Urothelium cell line (cell line): ENCODE measurements around the gene AGPAT1.
"Not testable (repeated sequence)": the region's sequence is repeated elsewhere in the genome, so short reads cannot be mapped to it uniquely, and the experiment has no call there.

ENCODE experiments used
- DNase-seq: peaks from one replicate; pipeline ENCODE4 v3.0.0; 2011; ENCODE audit warnings: low spot score, mixed read lengths
- FAIRE-seq: peaks from 2 replicates; lab custom pipeline; 2011; peaks lifted over from hg19 to GRCh38; lab: Jason Lieb, UNC

Gene AGPAT1

DNA sequence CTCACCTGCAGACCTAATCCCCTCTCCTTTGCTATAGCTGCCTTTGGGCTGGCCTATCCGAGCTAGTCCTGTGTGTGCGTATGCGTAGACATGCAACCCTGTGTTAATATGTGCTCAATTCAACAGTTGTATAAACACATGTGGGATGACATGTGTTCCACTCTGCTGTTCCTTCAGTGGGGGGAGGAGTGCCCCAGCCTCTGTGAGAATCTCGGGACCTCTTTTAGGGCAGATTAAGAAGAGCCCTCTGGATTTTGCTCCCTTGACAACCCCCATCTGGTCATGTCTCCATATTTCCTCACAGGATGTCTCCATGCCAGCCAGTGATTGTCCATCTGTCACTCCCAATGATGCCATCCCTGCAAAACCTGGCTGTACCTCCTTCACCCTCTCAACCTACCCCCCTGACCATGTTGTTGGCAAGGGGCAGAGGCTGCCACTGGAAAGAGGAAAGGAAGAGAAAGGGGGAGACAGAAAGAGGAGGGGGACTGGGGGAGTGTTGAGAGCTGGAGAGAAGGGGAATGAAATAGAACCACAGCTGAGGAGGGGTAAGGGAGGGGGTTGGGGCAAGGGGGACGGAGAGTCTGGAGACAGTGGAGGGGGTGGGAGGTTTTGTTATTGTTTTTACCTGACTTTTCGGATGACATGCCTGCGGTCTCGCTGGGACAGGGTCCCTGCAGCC, 24.6 kb downstream of the AGPAT1 start:
- FAIRE-seq, result no peak
- no peak for DNase-seq

DNA sequence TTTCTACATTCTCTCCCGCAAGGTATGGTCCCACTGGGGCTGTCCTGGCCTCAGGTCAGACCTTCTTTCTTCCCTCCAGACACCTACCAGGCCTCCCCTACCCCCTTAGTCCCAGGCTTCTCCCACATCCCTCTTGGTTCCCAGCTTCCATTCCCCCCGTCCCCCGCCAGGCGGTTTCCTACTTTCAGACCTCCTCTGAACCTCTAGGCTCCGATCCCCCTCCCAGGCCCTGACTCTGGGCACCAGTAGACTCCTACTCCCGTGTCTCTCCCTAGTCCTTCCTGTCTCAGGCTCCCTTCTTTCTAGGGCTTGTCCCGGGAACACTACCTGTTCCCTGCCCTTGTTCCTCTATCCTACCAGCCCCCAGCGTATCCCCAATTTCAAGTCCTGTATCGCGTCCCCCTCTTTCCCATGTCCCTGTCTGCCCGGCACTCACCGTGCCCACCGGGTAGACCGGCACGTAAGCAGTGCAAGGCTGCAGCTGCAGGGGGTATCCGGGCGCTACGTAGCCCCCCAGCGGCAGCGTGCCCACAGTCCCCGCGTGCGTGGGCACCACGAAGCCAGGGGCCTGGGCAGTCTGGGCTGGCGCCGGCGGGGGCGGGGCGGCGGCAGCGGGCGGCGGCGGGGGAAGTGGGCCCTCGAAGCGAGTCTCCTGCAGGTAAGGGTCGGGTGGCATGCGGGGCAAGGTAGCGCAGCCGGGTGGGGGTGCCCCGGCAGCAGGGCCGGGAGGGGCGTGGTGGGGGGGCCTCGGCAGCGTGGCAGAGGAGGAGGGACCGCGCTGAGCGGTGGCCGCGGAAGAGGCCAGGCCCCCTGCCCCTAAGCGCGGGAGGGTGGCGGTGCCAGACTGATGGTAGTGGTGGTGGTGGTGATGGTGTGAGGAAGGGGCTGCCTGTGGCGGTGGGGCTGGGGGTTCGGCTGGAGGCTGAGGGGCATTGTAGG, 25.7 kb downstream of the AGPAT1 start:
- DNase-seq (no peak), FAIRE-seq (no peak)

DNA sequence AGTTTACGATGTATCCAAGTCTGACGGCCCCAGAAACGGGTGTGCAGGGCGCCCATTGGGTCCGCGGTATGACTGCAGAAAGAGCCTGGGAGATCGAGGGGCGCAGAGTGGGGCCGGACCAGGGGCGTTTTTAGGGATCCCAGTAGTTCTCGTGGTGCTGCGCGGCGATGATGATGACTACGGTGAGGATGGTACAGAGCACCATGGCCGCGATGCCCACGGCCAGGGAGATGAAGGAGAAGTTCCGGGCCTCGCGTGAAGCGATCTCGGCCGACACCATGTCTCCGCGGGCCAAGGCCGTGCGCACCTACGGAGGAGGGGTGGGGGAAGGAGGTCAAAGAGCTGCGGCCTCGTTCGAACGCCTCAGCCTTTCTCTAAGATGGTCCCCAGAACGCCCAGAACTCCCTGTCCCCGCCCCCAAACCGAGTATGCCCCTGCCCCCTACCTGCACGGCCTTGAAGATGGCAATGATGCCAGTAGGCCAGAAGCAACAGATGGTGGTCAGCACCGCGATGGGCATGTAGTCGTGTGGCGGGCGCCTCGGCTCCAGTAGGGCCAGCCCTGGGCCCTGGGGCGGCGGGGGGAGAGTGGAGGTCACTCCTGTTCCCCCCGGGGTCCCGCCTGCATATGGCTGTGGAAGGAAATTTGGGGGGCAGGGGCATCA, 26.7 kb downstream of the AGPAT1 start:
- no peak for FAIRE-seq

DNA sequence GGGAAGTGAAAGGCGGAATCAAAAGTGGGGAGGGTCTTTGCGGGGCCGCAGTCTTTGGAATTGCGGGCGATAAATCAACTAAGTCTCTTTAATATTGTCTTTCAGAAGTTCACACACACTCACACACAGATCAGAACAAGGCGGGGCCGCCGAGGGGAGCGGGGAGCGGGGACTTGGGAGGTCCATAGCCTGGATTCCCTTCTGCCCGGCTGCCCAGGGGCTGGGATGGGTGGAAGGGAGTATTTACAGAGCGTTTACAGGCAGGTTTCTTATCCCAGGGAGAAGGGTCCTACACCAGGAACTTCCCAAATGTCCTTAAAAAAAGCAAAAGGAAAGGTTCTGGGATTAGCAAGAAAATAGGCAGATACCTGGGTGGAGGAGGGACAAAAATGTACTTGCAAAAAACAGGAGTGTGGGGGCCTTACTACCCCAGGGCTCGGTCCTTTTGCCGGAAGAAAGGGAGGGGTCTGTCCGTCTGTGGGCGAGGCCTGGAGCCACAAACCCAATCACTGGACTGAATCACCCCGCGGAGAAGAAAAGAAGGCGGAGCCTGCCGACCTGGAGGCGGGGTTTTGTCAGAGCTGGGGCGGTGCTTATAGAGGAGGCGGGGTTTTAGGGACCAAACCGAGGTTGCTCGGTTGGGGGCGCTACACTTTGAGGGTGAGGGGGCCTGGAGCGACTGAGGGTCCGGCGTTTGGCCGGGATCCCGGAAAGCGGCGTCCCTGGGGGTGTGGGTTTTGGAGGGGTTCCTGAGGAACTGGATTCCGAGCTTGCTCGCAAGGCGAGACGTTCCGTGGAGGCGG, 27.4 kb downstream of the AGPAT1 start:
- no peak for DNase-seq
- FAIRE-seq, result no peak

More for the DNA sequence above, 26.7 kb downstream of the AGPAT1 start:
- DNase-seq, result no peak

DNA sequence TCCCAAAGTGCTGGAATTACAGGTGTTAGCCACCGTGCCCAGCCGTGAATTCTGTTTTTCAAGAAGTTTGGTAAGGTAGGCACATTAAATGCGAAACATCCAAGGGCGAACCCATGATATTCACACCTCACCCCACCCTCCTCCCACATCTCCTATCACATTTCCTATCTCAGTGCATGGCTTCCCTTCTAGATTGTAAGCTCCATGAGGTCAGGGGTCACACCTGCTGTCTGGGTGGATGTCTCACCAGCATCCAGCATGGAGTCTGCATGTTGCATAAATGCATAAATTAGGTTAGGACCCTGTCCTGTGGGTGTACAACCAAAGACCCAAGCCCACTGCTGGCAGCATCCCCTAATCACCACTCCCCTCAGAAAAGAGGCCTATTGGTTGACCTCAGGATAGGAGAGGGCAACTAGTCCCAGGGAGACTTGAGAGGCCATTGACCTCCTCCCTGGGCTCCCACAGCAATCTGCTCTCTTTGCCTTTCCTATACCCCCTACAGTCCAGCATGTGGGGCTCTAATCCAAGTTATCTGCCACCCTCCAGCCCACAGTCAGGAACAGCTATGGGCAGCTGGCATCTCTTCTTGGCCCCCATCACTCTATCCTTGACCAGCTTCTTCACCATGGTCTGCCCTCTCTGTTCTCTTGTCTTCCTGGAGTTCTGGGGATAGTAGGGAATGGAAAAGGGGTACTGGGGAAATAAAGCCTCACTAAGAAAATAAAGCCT, 28.3 kb downstream of the AGPAT1 start:
- FAIRE-seq, result no peak
- DNase-seq, result no peak

DNA sequence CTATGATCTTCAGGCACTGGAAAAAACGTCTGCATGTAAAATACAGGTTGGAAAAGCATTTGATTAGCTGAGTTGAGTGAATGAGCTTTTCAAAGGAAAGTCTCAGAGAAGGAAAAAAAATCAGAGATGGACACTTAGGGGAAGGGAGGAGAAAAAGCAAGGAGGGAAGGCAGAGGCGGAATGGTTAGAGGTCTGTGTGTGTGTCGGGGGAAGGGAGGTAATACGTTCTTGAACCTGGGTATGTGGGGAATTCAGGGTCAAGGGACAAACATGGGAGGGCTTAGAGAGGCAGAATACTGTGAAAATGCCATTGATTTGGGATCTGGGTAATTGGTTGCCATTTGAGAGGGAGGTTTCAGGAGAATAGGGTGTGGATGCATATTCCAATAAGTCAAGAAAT, 29.2 kb downstream of the AGPAT1 start:
- no peak for DNase-seq
- FAIRE-seq, result no peak

DNA sequence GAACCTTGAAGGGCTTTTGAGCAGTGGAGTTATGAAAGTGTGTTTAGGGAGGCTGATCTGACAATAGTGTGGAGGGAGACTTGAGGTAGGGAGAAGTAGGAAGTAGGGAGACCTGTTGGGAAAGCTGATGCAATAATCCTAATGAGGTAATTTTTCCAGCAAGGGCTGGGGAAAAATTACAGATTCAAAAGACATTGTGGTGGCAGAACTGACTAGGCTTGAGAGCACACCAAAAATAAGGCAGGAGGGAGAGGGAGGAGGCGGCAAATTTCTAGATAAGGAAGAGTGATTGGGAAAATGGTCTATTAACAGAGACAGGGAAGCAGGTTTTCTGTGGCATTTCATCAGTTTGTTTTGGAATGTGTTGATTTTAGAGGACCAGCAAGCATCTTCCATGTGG, 29.6 kb downstream of the AGPAT1 start:
- FAIRE-seq (no peak), DNase-seq (no peak)

DNA sequence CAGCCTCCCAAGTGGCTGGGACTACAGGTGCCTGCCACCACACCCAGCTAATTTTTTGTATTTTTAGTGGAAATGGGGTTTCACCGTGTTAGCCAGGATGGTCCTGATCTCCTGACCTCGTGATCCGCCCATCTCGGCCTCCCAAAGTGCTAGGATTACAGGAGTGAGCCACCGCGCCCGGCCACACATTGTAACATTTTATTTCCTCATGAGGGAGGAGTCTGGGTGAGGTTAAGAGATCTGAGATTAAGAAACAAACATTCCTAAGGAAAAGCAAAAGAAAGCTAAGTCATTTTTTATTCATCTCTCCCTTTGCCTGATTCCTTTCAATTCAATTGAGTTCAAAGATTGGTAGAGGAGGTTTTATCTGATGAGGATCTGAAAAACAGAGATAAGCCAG, 31.6 kb downstream of the AGPAT1 start:
- not testable (repeated sequence) for FAIRE-seq, DNase-seq

DNA sequence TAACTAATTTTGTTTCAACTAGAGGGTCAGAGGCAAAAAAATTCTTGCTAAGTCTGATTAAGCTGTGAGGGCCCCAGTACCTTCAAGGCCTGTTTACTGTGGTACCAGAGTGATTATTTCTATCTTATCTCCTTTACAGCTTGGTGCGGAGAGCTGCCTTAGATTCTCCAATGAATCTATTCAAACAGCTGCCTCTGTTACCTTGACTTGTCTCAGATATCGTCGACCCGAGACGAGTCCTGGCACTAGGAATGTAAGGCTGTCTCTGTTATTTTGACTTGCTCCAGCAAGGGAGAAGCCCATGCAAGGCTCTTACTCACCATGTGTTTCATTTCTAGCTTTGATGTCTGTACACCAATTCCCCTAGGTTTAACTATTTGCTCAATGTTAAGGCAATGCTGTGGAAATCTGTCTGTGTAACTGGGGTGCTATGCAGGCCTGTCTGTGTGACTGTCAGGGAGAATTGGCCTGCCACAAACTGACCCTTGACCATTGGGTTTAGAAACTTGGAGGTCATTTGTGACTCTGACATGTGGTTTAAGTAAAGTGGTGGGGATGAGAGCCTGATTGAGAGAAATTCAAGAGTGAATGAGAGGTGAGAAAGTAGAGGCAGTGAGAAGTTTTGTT, 35.4 kb downstream of the AGPAT1 start:
- FAIRE-seq (no peak), DNase-seq (no peak)

DNA sequence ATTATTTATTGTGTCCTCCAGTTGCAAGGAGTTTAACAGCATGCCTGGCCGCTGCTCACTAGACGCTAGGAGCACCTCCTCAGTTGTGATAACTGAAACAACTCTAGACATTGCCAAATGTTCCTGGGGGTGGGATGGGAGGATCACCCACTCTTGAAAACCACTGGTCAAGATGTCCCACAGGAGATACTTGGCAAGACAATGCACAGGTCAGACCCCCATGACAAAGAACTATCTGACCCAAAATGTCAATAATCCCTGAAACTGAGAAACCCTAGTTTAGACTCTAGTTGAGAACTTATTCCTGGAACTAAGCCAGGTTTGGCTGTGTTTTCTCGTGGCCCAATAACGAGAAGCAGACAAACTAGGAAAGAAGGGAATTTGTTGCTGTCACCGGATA, 36.3 kb downstream of the AGPAT1 start:
- FAIRE-seq (no peak), DNase-seq (no peak)

DNA sequence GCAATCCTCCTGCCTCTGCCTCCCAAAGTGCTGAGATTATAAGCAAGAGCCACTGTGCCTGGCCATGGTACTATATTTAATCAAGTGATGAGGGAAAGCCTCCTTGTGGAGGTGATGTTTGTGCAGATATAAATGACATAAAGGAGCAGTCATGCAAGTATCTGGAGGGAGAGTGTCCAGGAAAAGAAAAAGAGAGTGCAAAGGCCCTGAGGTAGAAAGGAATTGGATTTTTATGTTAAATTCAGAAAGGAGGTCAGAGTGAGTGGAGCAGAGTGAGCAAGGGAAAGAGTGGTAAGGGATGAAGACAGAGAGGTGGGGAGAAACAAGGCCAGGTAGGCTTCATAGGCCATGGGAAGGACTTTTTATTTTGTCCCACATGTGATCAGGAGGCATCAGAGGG, 38.4 kb downstream of the AGPAT1 start:
- no peak for FAIRE-seq

DNA sequence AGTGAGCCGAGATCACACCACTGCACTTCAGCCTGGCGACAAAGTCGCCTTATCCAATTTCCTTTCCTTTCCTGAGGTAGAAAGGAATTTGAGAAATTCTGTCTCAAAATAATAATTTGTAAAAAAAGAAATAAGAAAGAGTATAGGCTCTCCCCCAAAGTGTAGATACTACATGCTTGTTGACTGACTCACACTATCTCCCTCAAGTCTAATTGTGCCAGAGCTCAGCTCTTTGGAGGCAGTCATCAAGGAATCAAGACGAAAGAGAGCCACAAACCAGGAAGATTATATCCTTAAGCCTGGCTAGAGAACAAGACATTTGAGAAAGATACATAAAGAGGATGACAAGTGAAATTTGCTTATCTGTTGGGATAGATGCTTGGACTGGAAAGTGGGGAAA, 42.1 kb downstream of the AGPAT1 start:
- FAIRE-seq (no peak), DNase-seq (no peak)

More for the DNA sequence above, 38.4 kb downstream of the AGPAT1 start:
- DNase-seq, result no peak

DNA sequence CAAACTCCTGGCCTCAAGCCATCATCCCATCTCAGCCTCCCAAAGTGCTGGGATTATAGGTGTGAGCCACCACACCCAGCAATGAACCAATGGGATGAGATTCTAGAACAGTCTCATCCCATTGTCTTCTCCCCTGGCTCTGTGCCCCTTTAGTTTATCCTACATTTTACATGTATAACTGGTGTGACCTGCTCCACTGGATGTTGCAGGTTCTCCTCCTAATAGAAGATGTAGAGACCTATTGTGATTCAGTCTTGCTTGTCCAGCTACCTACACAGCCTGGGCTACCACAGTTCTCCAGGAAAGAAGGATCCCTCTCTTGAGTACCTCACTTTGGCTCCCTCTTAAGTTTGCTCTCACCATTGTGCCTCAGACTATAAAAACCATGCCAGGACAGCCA, 43.8 kb downstream of the AGPAT1 start:
- DNase-seq (no peak), FAIRE-seq (no peak)

DNA sequence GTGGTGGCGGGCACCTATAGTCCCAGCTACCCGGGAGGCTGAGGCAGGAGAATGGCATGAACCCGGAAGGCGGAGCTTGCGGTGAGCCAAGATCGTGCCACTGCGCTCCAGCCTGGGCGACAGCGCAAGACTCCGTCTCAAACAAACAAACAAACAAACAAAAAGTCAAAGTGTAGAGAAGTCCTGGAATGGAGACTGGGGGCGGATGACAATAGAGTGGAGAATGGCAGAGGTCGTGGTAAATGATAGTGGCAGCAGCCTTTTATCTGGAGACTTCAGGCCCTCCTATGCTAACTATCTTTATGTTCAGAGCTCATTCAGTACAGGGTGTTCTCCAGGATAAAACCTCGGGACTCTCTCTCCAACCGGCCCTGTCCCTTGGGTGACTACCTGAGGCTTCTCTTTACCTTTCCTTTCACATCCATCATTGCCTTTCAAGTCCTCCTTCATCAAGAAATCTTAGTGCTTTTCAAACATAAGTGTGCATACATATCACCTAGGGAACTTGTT, 44.4 kb downstream of the AGPAT1 start:
- no peak for DNase-seq
- no peak for FAIRE-seq

DNA sequence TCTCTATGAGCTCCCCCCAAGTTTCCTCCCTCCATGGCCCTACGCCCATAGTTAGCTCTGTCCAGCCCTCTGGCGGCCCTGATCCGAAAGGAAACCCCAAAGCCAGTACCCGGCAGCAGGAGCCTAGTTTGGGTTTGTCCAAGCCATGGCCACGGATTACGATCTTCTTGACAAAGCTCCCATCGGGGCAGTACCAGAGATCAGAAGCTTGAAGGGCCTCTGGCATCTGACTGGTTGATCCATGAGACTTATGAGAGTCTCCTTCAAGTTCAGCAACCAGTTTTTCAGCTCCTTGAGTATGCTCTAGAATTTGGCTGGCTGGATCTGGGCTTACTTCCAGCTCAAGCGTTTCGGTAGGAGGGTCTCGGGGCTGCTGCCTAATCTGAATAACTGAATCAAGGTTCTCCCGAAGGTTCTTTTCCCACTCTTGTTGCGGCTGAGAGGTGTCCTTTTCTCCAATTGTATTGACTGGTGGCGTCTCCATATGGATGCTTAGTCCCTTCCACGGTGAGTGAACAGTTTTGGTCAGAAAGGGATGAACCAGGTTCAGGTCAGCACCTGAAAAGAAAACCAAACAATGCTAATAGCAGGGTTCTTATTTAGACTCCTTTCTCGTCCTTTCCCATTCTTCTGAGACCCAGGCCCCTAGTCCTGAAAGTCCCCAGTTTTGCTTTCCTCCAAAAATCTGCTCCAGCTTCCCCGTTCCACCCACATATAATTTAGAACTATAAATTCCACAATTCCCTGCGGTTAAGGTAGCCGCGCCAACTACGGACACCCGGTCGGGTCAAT, 46.4 kb downstream of the AGPAT1 start:
- DNase-seq, result no peak
- FAIRE-seq, result no peak

DNA sequence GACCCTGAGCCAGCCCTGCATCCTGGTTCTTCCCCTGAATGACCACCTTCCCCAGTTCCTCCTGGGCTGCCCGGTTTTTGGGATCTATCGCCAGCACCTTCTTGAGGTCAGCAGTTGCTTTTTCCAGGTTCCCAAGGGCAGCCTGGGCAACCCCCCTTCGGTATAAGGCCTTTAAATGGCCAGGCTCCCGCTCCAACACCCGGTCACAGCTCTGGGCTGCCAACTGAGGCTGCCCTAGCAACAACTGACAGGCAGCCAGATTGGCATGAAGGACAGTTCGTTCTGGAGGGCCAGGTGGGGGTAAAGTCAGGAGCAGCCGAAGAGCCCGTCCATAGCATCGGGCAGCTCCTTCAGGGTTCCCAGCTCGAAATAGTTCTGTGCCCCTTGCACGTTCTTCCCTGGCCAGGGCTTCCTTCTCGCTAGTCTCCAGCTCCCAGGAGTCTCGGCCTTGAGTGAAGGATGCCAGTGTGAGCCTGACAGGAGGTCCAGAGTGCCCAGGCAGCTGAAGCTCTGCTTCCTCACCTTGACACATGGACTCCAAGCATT, 47.1 kb downstream of the AGPAT1 start:
- no peak for FAIRE-seq

DNA sequence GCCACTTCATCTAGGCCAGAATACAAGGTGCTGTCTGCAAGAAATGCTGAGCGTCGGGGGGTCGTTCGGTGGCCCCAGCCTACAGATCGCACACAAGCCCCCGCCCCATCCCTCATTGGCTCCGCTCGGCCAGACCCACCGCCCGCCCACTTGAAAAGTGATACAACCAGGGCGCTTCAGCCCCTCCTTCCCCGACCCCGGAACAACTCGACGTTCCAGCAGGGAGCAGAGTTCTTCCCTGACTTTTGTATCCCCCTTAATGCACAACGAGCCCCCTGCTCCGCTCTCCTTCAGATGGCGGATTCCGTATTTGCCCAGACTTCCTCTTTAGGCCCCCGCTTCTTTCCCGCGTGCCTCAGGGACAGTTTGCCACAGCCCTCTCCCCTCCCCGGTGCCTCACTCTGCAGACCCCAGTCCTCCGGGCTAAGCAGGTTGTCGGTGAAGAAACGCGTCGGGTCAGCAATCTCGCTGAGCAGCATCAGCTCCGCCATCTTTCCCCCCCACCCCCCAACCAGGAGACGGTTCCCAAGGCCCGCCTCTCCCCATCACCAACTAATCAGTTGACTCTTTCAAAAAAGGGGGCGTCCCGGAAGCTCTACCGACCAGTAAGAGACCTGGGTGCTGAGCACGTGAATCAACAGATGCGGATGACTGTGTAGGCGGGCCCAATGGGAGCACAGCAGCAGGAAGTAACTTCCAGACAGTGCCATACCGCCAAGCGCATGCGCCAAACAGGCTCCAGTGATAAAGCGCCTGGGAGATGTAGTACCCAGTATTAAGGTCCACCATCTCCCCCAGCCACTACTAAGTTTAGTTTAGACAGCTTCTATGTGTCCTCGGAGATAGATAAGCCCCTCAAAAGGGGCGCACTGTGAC, 47.9 kb downstream of the AGPAT1 start, which contains the start of gene ATF6B:
Gene ATF6B (minus strand): TSS at position 530 of the 876 bp plus-strand sequence. CDS start 39 bp downstream, at position 491.
- DNase-seq, result peak; percentile 98
- no peak for FAIRE-seq

More for the DNA sequence above, 47.1 kb downstream of the AGPAT1 start:
- DNase-seq, result no peak
